CD1c-positive myeloid dendritic cell (primary cell): ENCODE data around the gene KDM3B.

Experiments
- DNase-seq: peaks from one replicate; pipeline ENCODE4 v3.0.0-alpha.2; 2016; ENCODE audit errors: extremely low spot score

Gene KDM3B

GRCh38 chr5:138449501-138450239 is 97.2 kb downstream of the KDM3B start:
- DNase-seq, result peak; percentile 94

GRCh38 chr5:138450971-138451370 is 98.5 kb downstream of the KDM3B start:
- DNase-seq, result no peak

- no peak for DNase-seq
These were observed 100.2 kb downstream of the KDM3B start for GRCh38 chr5:138452720-138453119.

- no peak for DNase-seq
These were observed 101.1 kb downstream of the KDM3B start for GRCh38 chr5:138453590-138453989.

GRCh38 chr5:138454121-138454520 is 101.6 kb downstream of the KDM3B start:
- DNase-seq, result no peak

- DNase-seq, result no peak
These were observed 102.9 kb downstream of the KDM3B start for GRCh38 chr5:138455232-138455930.

- no peak for DNase-seq
These were observed 105.2 kb downstream of the KDM3B start for GRCh38 chr5:138457531-138458275.

- DNase-seq, result no peak
These were observed 105.9 kb downstream of the KDM3B start for GRCh38 chr5:138458384-138458783.

- no peak for DNase-seq
These were observed 106.4 kb downstream of the KDM3B start for GRCh38 chr5:138458856-138459255.

- peak; percentile 70 for DNase-seq
These were observed 106.9 kb downstream of the KDM3B start for GRCh38 chr5:138459311-138459933.

- DNase-seq, result no peak
These were observed 107.7 kb downstream of the KDM3B start for GRCh38 chr5:138460032-138460693.

GRCh38 chr5:138461343-138462125 is 109.0 kb downstream of the KDM3B start:
- peak; percentile 73 for DNase-seq

GRCh38 chr5:138463419-138464007 is 111.0 kb downstream of the KDM3B start:
- DNase-seq, result no peak

- DNase-seq, result peak; percentile 98
These were observed 111.5 kb downstream of the KDM3B start for GRCh38 chr5:138464008-138464387.

GRCh38 chr5:138464388-138465260 is 112.1 kb downstream of the KDM3B start:
- DNase-seq, result peak; percentile 99

- DNase-seq, result peak; percentile 98
These were observed 113.0 kb downstream of the KDM3B start, which contains the start of gene EGR1 for GRCh38 chr5:138465261-138466124. Gene EGR1, plus strand, starts transcription at chr5:138465479. Its CDS starts 283 bp downstream, at chr5:138465762.

GRCh38 chr5:138466125-138466899 is 113.8 kb downstream of the KDM3B start:
- no peak for DNase-seq
